ENCODE data around the gene RXRG.

Gene RXRG

DNA sequence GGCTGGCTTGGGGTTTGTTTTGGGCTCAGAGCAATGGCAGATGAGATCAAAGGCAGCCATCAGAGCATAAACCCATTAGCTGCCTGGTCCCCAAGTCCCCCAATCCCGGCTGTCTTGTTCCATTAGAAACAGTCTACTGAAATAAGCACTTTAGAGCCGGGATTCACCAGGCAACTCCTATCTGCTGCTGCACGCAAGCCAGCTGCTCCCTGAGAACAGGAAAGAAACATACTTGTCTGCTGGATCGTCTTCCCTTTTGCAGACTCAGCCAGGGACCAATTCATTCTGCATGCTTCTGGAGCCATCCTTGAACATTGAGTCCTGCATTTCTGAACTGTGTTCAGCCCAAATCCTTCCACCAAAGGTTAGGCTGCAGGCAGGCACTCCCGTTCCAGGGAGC is 21.8 kb downstream of the RXRG start:
- in situ Hi-C loops (cut with MboI; ENCODE audit: low pct_unique_long_range_greater_than_20kb, low sequenced_read_pairs, unreplicated experiment): no loop called here
- TF ChIP-seq, protein P1, sequence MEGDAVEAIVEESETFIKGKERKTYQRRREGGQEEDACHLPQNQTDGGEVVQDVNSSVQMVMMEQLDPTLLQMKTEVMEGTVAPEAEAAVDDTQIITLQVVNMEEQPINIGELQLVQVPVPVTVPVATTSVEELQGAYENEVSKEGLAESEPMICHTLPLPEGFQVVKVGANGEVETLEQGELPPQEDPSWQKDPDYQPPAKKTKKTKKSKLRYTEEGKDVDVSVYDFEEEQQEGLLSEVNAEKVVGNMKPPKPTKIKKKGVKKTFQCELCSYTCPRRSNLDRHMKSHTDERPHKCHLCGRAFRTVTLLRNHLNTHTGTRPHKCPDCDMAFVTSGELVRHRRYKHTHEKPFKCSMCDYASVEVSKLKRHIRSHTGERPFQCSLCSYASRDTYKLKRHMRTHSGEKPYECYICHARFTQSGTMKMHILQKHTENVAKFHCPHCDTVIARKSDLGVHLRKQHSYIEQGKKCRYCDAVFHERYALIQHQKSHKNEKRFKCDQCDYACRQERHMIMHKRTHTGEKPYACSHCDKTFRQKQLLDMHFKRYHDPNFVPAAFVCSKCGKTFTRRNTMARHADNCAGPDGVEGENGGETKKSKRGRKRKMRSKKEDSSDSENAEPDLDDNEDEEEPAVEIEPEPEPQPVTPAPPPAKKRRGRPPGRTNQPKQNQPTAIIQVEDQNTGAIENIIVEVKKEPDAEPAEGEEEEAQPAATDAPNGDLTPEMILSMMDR (IDR thresholded peaks at IDR 0.05; ENCODE audit: extremely low read depth, insufficient read depth, missing control alignments): no peak
- no peak for DNase-seq (ENCODE audit: low spot score)

DNA sequence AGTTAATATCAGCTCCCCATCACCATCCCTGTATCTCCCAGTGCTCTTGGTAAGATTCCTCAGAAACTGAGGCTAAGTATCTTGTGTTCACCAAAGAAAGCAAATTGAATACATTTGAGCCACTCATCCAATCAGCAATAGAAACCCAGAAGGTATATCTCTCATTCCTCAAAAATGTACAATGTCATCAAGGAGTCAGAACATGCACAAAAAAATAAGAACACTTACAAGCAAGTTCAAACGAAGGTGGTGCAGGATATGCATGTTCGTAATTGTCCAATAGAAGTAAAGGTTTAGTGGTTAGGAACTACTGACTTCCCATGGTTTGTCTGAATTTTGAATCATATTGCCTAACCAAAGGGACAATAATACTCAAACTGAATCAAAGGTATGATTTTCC is 24.3 kb downstream of the RXRG start:
- in situ Hi-C loops (cut with MboI; ENCODE audit: low pct_unique_long_range_greater_than_20kb, low sequenced_read_pairs, unreplicated experiment): no loop called here
- TF ChIP-seq, protein P1 (IDR thresholded peaks at IDR 0.05; ENCODE audit: extremely low read depth, insufficient read depth, missing control alignments): no peak
- no peak for DNase-seq (ENCODE audit: low spot score)

DNA sequence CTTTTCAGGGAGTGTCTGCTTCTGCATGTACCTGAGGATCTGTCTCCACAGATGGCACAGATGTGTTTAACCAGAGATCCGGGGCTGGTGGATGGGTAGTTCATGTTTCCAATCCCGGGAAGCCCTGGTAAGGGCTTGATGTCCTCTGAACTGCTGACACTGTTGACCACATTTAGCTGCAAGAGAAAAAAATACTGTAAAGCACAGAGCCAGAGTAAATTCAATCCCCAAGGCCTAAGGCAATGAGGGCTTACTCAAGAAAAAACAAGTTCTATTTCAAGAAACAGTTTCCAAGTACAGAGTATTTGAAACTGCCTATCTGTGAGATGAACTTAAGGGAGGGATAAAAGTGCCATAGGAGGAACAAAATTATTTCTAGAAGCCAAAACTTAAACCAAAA is 25.1 kb downstream of the RXRG start:
- in situ Hi-C loops (cut with MboI; ENCODE audit: low pct_unique_long_range_greater_than_20kb, low sequenced_read_pairs, unreplicated experiment): no loop called here
- TF ChIP-seq, protein P1 (IDR thresholded peaks at IDR 0.05; ENCODE audit: extremely low read depth, insufficient read depth, missing control alignments): no peak
- DNase-seq (ENCODE audit: low spot score): no peak

DNA sequence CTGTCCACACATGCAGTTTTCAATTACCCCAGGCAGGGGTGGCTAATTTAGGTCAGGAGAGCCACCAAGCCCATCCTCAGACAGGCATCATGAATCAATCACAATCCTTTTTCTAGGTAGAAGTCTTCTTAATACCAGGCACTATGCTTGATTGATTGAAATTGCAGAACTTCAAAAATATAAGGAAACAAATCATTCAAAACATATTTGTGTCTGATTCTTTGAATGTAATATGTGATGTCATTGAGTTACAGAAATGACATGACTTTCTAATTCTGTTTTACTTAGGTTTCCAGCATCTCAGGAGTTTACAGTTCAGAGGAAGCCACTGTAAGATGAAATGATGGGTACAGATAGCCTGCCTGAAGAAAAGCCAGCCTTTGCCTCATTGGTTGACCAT is 26.7 kb downstream of the RXRG start:
- in situ Hi-C loops (cut with MboI; ENCODE audit: low pct_unique_long_range_greater_than_20kb, low sequenced_read_pairs, unreplicated experiment): no loop called here
- no peak for DNase-seq (ENCODE audit: low spot score)
- TF ChIP-seq, protein P1 (IDR thresholded peaks at IDR 0.05; ENCODE audit: extremely low read depth, insufficient read depth, missing control alignments): no peak

DNA sequence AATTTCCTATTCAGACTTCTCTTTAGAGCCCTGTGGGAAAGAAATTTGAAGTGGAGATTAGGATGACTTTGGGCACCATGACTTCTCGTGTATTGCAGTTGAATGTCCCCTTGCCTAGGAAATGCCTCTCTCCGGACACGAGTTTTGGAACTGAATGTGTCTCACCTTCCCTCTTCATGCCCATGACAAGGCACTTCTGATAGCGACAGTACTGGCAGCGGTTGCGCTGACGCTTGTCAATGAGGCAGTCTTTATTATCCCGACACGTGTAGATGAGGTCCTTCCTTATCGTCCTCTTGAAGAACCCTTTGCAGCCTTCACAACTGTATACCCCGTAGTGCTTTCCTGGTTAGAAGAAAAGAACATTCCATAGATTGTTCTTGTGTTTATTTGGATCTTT is 28.1 kb downstream of the RXRG start:
- in situ Hi-C loops (cut with MboI; ENCODE audit: low pct_unique_long_range_greater_than_20kb, low sequenced_read_pairs, unreplicated experiment): no loop called here
- DNase-seq (ENCODE audit: low spot score): no peak
- TF ChIP-seq, protein P1 (IDR thresholded peaks at IDR 0.05; ENCODE audit: extremely low read depth, insufficient read depth, missing control alignments): no peak

DNA sequence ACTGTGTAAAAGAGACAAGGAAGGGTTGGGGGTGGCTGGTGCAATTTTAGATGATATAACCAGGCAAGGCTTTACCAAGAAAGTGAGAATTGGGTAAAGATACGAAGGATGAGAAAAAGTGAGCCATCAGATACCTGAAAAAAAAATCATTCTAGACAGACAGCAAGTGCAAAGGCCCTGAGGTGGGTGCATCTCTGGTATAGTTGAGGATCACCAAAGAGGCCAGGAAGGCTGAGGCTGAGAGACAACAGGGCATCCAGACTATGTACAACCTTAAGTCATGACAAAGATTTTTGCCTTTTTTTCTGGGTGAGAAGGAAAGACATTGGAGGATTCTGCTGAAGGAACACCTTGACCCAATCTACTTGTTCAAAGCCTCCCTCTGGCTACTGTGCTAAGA is 29.9 kb downstream of the RXRG start:
- TF ChIP-seq, protein P1 (IDR thresholded peaks at IDR 0.05; ENCODE audit: extremely low read depth, insufficient read depth, missing control alignments): no peak
- no peak for DNase-seq (ENCODE audit: low spot score)
- in situ Hi-C loops (cut with MboI; ENCODE audit: low pct_unique_long_range_greater_than_20kb, low sequenced_read_pairs, unreplicated experiment): no loop called here

DNA sequence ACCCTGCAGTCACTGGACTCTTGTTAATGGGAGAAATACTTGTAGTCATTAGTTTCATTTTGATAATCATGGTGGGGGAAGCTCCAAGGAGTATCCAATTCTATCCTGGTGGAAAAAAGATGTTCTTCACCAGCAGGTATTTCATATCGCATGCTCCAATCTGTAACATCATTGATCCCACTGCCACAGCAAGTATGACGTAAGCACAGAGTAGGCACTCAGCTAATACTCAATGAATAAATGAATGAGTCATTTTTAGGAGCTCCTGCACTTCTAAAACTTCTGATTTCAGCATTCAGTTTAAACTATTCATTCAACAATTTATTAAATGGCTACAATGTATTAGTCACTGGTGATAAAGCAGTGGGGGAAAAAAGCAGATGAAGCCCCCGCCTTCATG is 30.3 kb downstream of the RXRG start:
- TF ChIP-seq, protein P1 (IDR thresholded peaks at IDR 0.05; ENCODE audit: extremely low read depth, insufficient read depth, missing control alignments): no peak
- in situ Hi-C loops (cut with MboI; ENCODE audit: low pct_unique_long_range_greater_than_20kb, low sequenced_read_pairs, unreplicated experiment): no loop called here
- no peak for DNase-seq (ENCODE audit: low spot score)

Data from GM13977 (cell line).